ENCODE data around the gene NUP210.

Gene NUP210

GRCh38 chr3:13317596-13318320 is 102.4 kb downstream of the NUP210 start:
- no peak for DNase-seq

- no peak for DNase-seq
Measured at GRCh38 chr3:13316603-13317002, 103.5 kb downstream of the NUP210 start.

- no peak for DNase-seq
Measured at GRCh38 chr3:13314877-13315276, 105.2 kb downstream of the NUP210 start.

GRCh38 chr3:13313813-13314212 is 106.3 kb downstream of the NUP210 start:
- DNase-seq = no peak

DNA sequence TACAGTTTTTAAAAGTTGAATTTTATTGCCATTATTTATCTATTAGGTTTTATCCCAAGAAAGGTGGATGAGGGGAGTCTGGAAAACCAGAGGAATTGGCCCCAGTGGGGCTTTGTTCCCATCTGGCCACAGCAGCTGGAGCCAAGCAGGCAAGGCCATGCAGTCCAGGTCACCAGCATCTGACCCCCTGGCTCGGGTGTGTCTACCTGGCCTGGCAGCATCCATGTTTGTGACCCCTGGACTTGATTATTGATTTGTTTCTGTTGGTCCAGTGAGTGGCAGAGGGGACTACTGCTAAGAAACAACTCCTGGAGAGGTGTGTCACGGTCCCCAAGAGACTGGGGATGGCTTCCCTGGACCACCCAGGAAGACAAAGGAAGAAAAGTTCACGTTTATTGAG is 111.1 kb downstream of the NUP210 start:
- no peak for DNase-seq

DNA sequence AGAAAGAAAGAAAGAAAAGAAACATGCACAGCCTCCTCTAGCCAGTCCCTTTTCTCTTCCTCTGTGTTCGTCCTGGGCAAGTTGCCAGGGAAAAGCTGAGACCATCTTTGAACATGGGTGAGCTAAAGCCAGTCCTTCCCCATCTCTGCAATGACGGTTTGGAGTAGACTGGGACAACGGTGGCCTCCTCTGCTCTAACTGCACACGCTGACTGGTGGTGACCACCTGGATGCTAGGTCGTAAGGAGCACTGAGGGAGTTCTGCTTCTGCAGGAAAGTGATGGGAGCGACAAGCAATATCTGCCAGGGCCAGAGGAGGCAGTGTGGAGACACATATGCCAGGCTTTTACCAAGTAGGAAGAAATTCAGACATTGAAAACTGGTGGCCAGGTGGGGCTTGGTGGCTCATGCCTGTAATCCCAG is 111.7 kb downstream of the NUP210 start:
- peak; percentile 56 to 67 for DNase-seq

DNA sequence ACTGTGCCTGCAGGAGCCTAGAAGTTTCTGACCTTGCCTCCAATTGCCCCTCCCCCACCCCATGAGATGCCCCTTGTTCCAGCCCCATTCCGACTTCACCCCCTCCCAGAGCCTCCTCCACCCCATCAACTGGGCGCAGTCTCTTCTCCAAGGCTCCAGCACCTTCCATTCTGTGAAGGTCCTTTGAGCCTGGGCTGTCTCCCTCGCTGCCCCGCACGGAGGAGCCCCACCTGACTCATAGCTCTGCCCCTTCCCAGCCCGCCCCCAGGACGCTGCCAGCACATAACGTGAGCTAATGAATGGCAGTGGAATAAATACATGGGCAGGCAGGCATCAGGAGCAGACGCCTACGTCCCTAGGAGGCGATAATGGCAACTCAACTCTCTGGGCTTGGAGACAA is 113.1 kb downstream of the NUP210 start:
- DNase-seq = no peak

- DNase-seq = no peak
Measured at GRCh38 chr3:13305623-13306022, 114.5 kb downstream of the NUP210 start.

- no peak for DNase-seq
Measured at GRCh38 chr3:13303410-13303809, 116.7 kb downstream of the NUP210 start.

DNA sequence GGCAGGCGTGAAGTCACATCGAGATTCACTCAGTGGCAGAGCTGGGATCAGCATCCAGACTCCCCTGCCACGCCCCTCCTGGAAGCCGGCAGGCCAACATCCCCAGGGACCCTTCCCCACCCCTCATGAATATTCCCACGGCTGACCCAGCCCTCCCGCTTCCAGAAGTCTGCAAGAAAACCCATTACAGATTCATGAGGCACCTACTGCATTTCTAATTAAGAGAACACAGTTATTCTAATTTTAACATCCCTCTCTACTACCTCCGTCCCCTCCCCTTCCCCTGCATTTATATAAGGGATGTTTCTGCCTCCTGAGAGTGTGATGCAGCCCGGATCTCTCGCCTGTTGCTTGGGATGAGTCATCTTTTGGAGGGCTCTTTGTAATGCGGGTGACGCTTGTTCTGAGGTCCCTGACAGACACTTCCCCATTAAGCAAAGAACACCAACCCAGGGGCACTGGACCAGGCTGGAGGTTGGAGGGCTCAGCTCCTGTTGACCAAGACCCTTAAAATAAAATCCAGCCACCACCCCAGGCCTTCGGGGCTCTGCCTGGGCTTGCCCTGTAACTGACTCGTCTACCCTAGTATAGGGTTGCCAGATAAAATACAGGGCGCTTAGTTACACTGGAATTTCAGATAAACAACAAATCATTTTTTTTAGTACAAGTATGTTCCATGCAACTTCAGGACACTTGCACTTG is 118.7 kb downstream of the NUP210 start:
- peak; percentile 89 to 91 for DNase-seq

- DNase-seq = no peak
Measured at GRCh38 chr3:13300546-13301285, 119.4 kb downstream of the NUP210 start.

- DNase-seq = no peak
Measured at GRCh38 chr3:13299531-13300155, 120.5 kb downstream of the NUP210 start.

DNA sequence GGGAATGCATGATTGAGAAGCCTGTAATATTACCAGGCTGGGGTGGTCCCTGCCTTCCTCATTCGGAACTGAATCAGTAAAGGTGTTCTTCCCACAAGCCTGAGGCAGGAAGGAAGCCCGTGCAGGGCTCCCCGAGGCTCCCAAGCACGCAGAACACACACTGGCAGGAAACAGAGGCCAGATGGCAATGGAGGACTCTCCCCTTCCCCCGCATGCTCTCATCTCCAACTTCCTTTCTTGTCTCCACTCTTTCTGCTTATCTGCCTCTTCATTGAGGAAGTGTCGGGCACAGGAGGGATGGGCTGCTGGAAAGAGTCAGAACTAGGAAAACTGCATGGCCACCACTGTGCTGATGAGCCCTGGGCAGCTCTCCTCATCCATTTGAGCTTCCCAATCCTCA is 123.5 kb downstream of the NUP210 start:
- peak; percentile 32 to 51 for DNase-seq

DNA sequence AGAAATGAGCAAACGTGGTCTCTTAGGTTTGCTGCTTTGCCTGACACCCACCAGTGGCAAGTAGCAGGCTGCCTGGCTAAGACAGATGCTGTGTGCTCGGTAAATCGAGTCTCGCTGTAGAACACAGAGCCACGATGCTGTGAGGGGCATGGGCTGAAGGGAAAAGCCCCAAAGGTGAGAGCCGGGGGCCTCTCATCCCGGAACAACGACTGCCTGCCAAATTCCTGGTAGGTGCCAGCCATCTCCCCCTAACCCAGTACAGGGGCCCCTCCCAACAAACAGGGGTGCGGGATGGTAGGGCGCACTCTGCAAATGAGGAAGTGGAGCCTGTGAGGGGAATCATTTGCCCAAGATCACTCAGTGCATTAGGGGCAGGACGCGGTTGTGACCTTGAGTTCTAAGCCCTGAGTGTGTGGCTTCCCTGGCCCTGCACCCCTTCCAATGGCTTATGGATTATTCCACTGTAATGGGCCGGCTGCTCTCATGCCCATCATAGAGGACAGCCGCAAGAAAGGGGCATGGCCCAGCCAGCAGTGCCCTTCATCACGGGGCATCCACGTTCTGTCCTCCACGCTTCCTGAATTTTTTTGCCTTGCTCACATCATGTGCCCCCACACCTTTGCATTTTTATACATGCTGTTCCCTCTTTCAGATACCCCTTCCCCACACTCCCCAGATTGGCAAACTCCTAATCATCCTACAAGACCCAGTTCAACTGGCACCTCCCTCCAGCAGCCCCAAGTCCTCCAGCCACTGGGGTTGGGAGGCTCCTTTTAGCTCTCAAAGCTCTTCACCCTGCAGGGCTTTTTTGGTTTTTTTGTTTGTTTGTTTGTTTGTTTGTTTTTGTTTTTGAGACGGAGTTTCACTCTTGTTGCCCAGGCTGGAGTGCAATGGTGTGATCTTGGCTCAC is 125.4 kb downstream of the NUP210 start:
- no peak for DNase-seq

DNA sequence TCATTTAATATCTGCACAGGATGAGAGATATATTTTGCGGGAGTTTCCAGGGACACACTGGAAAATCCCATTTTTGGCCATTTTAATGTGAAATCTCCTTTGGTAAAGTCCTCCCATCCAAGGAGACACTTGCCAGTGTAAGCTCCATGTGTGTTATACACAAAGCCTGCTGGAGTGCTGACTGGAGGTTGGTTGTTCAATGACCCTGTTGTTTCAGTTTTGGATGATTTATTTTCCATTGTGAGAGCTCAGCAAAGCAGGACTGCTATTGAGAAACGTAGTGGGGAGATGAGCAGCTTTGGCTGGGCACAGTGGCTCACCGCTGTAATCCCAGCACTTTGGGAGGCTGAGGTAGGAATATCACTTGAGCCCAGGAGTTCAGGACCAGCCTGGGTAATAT is 127.7 kb downstream of the NUP210 start:
- no peak for DNase-seq

GRCh38 chr3:13290941-13291340 is 129.2 kb downstream of the NUP210 start:
- no peak for DNase-seq

DNA sequence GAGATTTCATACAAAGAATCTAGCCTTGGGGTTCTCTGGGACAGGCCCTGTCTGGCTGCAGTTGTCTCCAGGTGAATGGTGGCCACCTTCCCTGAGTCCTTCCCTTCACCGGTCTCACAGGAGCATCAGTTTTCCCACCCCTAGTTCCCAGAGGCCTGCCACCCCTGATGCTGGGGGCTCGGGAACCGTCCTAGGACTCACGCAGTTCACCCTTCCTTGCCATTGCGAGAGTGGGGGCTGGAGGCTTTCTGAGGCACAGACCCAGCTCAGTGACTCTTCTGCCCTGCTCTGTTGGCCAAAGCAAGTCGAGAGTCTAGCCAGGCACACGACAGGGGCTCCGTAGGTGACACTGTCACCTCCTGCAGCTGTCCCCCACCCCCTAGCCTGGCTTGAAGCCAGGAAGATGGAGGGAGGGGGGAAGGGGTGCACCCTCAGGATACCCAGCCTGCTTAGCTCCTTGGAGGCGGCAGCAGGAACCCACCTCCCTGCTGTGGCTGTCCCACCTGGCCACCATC is 130.3 kb downstream of the NUP210 start:
- DNase-seq = no peak

DNA sequence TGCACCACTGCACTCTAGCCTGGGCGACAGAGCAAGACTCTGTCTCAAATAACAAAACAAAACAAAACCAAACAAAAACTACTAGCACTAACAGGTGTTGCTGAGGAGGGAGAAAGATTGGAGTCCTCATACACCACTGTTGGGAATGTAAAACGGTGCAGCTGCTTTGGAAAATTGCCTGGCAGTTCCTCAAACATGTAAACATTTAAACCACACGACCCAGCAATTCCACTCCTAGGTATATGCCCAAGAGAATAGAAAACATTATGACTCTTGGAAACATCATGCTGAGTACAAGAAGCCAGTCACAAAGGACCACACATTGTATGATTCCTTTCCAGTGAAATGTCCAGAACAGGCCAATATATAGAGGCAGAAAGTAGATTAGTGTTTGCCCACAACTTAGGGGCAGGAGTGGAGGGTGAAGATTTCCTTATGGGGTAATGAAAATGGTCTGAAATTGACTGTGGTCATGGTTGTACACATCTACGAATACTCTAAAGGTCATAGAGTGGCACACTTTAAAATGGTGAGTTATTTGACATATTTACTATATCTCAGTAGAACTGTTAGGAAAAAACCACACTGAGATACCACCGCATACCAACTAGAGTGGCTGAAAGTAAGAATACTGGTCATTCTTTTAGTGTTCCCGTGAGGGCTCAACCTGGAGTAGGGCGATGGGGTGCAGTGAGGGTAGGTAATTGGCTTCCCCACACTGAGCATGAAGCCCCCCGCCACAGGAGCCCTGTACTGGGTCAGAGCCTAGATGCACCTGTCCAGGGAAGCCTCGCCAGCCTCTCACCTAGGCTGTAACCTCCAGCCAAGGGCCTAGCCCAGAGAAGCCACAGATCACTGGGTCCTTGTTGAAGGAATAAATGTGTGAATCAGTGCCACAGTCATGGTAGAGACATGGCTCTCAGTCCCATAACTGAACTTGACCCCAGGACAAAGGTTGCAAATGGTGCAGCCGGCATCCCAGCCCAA is 131.1 kb downstream of the NUP210 start:
- DNase-seq = no peak

GRCh38 chr3:13287833-13288232 is 132.3 kb downstream of the NUP210 start:
- DNase-seq = no peak

GRCh38 chr3:13286873-13287272 is 133.2 kb downstream of the NUP210 start:
- DNase-seq = no peak
